HG03060 (cell line): Measurements from ENCODE around the gene PARD3.

Experiments used
- ATAC-seq: cut with Tn5 transposase; IDR thresholded peaks from one replicate; pipeline ENCODE4 v1.9.1; 2021; ENCODE audit warnings: low read depth, moderate number of reproducible peaks; ENCODE audit not compliant: unreplicated experiment

PARD3 gene

GRCh38 chr10:34699904-34700517 is 115.1 kb downstream of the PARD3 start:
- ATAC-seq, result no peak

- no peak for ATAC-seq
Observed at GRCh38 chr10:34698979-34699378, 116.1 kb downstream of the PARD3 start.

- no peak for ATAC-seq
Observed at GRCh38 chr10:34698248-34698831, 116.8 kb downstream of the PARD3 start.

- no peak for ATAC-seq
Observed at GRCh38 chr10:34697351-34698247, 117.5 kb downstream of the PARD3 start.

- no peak for ATAC-seq
Observed at GRCh38 chr10:34696423-34696822, 118.7 kb downstream of the PARD3 start.

GRCh38 chr10:34690383-34691049 is 124.6 kb downstream of the PARD3 start:
- ATAC-seq, result no peak

- no peak for ATAC-seq
Observed at GRCh38 chr10:34689053-34689452, 126.0 kb downstream of the PARD3 start.

- ATAC-seq, result no peak
Observed at GRCh38 chr10:34687434-34688210, 127.5 kb downstream of the PARD3 start.

- ATAC-seq, result no peak
Observed at GRCh38 chr10:34682580-34682979, 132.5 kb downstream of the PARD3 start.

- ATAC-seq, result no peak
Observed at GRCh38 chr10:34681933-34682332, 133.2 kb downstream of the PARD3 start.

GRCh38 chr10:34679177-34679576 is 135.9 kb downstream of the PARD3 start:
- ATAC-seq, result no peak

GRCh38 chr10:34677591-34677990 is 137.5 kb downstream of the PARD3 start:
- ATAC-seq, result no peak

GRCh38 chr10:34677132-34677531 is 138.0 kb downstream of the PARD3 start:
- no peak for ATAC-seq

- no peak for ATAC-seq
Observed at GRCh38 chr10:34674176-34674575, 140.9 kb downstream of the PARD3 start.

GRCh38 chr10:34670081-34670480 is 145.0 kb downstream of the PARD3 start:
- ATAC-seq, result no peak

GRCh38 chr10:34669079-34669478 is 146.0 kb downstream of the PARD3 start:
- ATAC-seq, result no peak

GRCh38 chr10:34667177-34667576 is 147.9 kb downstream of the PARD3 start:
- no peak for ATAC-seq

GRCh38 chr10:34666008-34666704 is 148.9 kb downstream of the PARD3 start:
- ATAC-seq, result peak; percentile 72

- ATAC-seq, result no peak
Observed at GRCh38 chr10:34664706-34665105, 150.4 kb downstream of the PARD3 start.

GRCh38 chr10:34661580-34661979 is 153.5 kb downstream of the PARD3 start:
- ATAC-seq, result no peak
